Measurements from ENCODE around the gene INSR. TPM values are rescaled to one million over a fixed set of nuclear protein-coding genes. Genes with fewer than 3 reads are reported as not detected.

INSR gene
- total RNA-seq, 1 donor from 2014 or later = 38.6 TPM

- Histone ChIP-seq H3K36me3 (ENCODE audit: control insufficient read depth in 3 of 3, insufficient read depth in 3 of 3, low read length in 3 of 3) (peaks cover 24 to 43% (median 41%) of the 10 kb centered on the region in 3 donors), H3K9me3 (ENCODE audit: control insufficient read depth in 3 of 3, low read length in 3 of 3) (no peaks in the 10 kb centered on the region), H3K27ac (ENCODE audit: low read depth, low read length) (no peak overlapping the region), H3K4me3 (ENCODE audit: low read length in 3 of 3) (no peak overlapping the region), H3K9ac (ENCODE audit: low read depth in 1 of 3, low read length in 3 of 3) (no peak overlapping the region), H3K27me3 (ENCODE audit: control insufficient read depth in 3 of 3, insufficient read depth in 3 of 3, low read length in 3 of 3) (no peaks in the 10 kb centered on the region), H3K4me1 (ENCODE audit: control insufficient read depth in 3 of 3, insufficient read depth in 3 of 3, low read length in 3 of 3) (no peaks in the 10 kb centered on the region)
These were observed 154.1 kb downstream of the INSR start for GRCh38 chr19:7140137-7140536.

- Histone ChIP-seq H3K4me3 (ENCODE audit: low read length in 3 of 3) (no peak overlapping the region), H3K9me3 (ENCODE audit: control insufficient read depth in 3 of 3, low read length in 3 of 3) (no peaks in the 10 kb centered on the region), H3K27me3 (ENCODE audit: control insufficient read depth in 3 of 3, insufficient read depth in 3 of 3, low read length in 3 of 3) (no peaks in the 10 kb centered on the region), H3K27ac (ENCODE audit: low read depth, low read length) (no peak overlapping the region), H3K9ac (ENCODE audit: low read depth in 1 of 3, low read length in 3 of 3) (no peak overlapping the region), H3K36me3 (ENCODE audit: control insufficient read depth in 3 of 3, insufficient read depth in 3 of 3, low read length in 3 of 3) (peaks cover 24 to 43% (median 41%) of the 10 kb centered on the region in 3 donors), H3K4me1 (ENCODE audit: control insufficient read depth in 3 of 3, insufficient read depth in 3 of 3, low read length in 3 of 3) (peaks cover 0 to 5% (median 0%) of the 10 kb centered on the region in 3 donors)
These were observed 155.1 kb downstream of the INSR start for GRCh38 chr19:7139095-7139494.

GRCh38 chr19:7138402-7138801 lies 155.8 kb downstream of the INSR start:
- peaks cover 0 to 5% (median 0%) of the 10 kb centered on the region in 3 donors for H3K4me1 ChIP-seq (ENCODE audit: control insufficient read depth in 3 of 3, insufficient read depth in 3 of 3, low read length in 3 of 3)
- H3K9ac ChIP-seq (ENCODE audit: low read depth in 1 of 3, low read length in 3 of 3) = no peak overlapping the region
- no peaks in the 10 kb centered on the region for H3K9me3 ChIP-seq (ENCODE audit: control insufficient read depth in 3 of 3, low read length in 3 of 3)
- H3K27ac ChIP-seq (ENCODE audit: low read depth, low read length) = no peak overlapping the region
- no peak overlapping the region for H3K4me3 ChIP-seq (ENCODE audit: low read length in 3 of 3)
- peaks cover 24 to 42% (median 41%) of the 10 kb centered on the region in 3 donors for H3K36me3 ChIP-seq (ENCODE audit: control insufficient read depth in 3 of 3, insufficient read depth in 3 of 3, low read length in 3 of 3)
- no peaks in the 10 kb centered on the region for H3K27me3 ChIP-seq (ENCODE audit: control insufficient read depth in 3 of 3, insufficient read depth in 3 of 3, low read length in 3 of 3)

- Histone ChIP-seq H3K36me3 (ENCODE audit: control insufficient read depth in 3 of 3, insufficient read depth in 3 of 3, low read length in 3 of 3) (peaks cover 20 to 36% (median 36%) of the 10 kb centered on the region in 3 donors), H3K27me3 (ENCODE audit: control insufficient read depth in 3 of 3, insufficient read depth in 3 of 3, low read length in 3 of 3) (no peaks in the 10 kb centered on the region), H3K27ac (ENCODE audit: low read depth, low read length) (no peak overlapping the region), H3K9me3 (ENCODE audit: control insufficient read depth in 3 of 3, low read length in 3 of 3) (no peaks in the 10 kb centered on the region), H3K4me3 (ENCODE audit: low read length in 3 of 3) (no peak overlapping the region), H3K9ac (ENCODE audit: low read depth in 1 of 3, low read length in 3 of 3) (no peak overlapping the region), H3K4me1 (ENCODE audit: control insufficient read depth in 3 of 3, insufficient read depth in 3 of 3, low read length in 3 of 3) (peaks cover 0 to 5% (median 0%) of the 10 kb centered on the region in 3 donors)
These were observed 157.1 kb downstream of the INSR start for GRCh38 chr19:7137120-7137519.

- Histone ChIP-seq H3K27me3 (ENCODE audit: control insufficient read depth in 3 of 3, insufficient read depth in 3 of 3, low read length in 3 of 3) (no peaks in the 10 kb centered on the region), H3K27ac (ENCODE audit: low read depth, low read length) (no peak overlapping the region), H3K9ac (ENCODE audit: low read depth in 1 of 3, low read length in 3 of 3) (no peak overlapping the region), H3K4me3 (ENCODE audit: low read length in 3 of 3) (no peak overlapping the region), H3K36me3 (ENCODE audit: control insufficient read depth in 3 of 3, insufficient read depth in 3 of 3, low read length in 3 of 3) (peaks cover 36 to 37% (median 37%) of the 10 kb centered on the region in 3 donors), H3K9me3 (ENCODE audit: control insufficient read depth in 3 of 3, low read length in 3 of 3) (no peaks in the 10 kb centered on the region), H3K4me1 (ENCODE audit: control insufficient read depth in 3 of 3, insufficient read depth in 3 of 3, low read length in 3 of 3) (peaks cover 0 to 5% (median 0%) of the 10 kb centered on the region in 3 donors)
These were observed 162.2 kb downstream of the INSR start for GRCh38 chr19:7132054-7132453.

- Histone ChIP-seq H3K4me1 (ENCODE audit: control insufficient read depth in 3 of 3, insufficient read depth in 3 of 3, low read length in 3 of 3) (peaks cover 0 to 5% (median 0%) of the 10 kb centered on the region in 3 donors), H3K9me3 (ENCODE audit: control insufficient read depth in 3 of 3, low read length in 3 of 3) (peaks cover 11 to 14% (median 12%) of the 10 kb centered on the region in 3 donors), H3K27ac (ENCODE audit: low read depth, low read length) (no peak overlapping the region), H3K36me3 (ENCODE audit: control insufficient read depth in 3 of 3, insufficient read depth in 3 of 3, low read length in 3 of 3) (peaks cover 53 to 57% (median 56%) of the 10 kb centered on the region in 3 donors), H3K9ac (ENCODE audit: low read depth in 1 of 3, low read length in 3 of 3) (no peak overlapping the region), H3K4me3 (ENCODE audit: low read length in 3 of 3) (no peak overlapping the region), H3K27me3 (ENCODE audit: control insufficient read depth in 3 of 3, insufficient read depth in 3 of 3, low read length in 3 of 3) (no peaks in the 10 kb centered on the region)
These were observed 164.2 kb downstream of the INSR start for GRCh38 chr19:7130043-7130442.

- H3K36me3 ChIP-seq (ENCODE audit: control insufficient read depth in 3 of 3, insufficient read depth in 3 of 3, low read length in 3 of 3) = peaks cover 63 to 71% (median 69%) of the 10 kb centered on the region in 3 donors
- H3K9me3 ChIP-seq (ENCODE audit: control insufficient read depth in 3 of 3, low read length in 3 of 3) = peaks cover 11 to 14% (median 12%) of the 10 kb centered on the region in 3 donors
- H3K4me1 ChIP-seq (ENCODE audit: control insufficient read depth in 3 of 3, insufficient read depth in 3 of 3, low read length in 3 of 3) = no peaks in the 10 kb centered on the region
- H3K4me3 ChIP-seq (ENCODE audit: low read length in 3 of 3) = peak overlapping the region in 1 of 3 donors; percentile 14
- H3K27ac ChIP-seq (ENCODE audit: low read depth, low read length) = no peak overlapping the region
- H3K27me3 ChIP-seq (ENCODE audit: control insufficient read depth in 3 of 3, insufficient read depth in 3 of 3, low read length in 3 of 3) = no peaks in the 10 kb centered on the region
- no peak overlapping the region for H3K9ac ChIP-seq (ENCODE audit: low read depth in 1 of 3, low read length in 3 of 3)
These were observed 168.1 kb downstream of the INSR start for GRCh38 chr19:7126132-7126531.

- Histone ChIP-seq H3K27ac (ENCODE audit: low read depth, low read length) (no peak overlapping the region), H3K27me3 (ENCODE audit: control insufficient read depth in 3 of 3, insufficient read depth in 3 of 3, low read length in 3 of 3) (no peaks in the 10 kb centered on the region), H3K9me3 (ENCODE audit: control insufficient read depth in 3 of 3, low read length in 3 of 3) (peaks cover 11 to 14% (median 12%) of the 10 kb centered on the region in 3 donors), H3K4me3 (ENCODE audit: low read length in 3 of 3) (no peak overlapping the region), H3K36me3 (ENCODE audit: control insufficient read depth in 3 of 3, insufficient read depth in 3 of 3, low read length in 3 of 3) (peaks cover 65 to 76% (median 73%) of the 10 kb centered on the region in 3 donors), H3K4me1 (ENCODE audit: control insufficient read depth in 3 of 3, insufficient read depth in 3 of 3, low read length in 3 of 3) (no peaks in the 10 kb centered on the region), H3K9ac (ENCODE audit: low read depth in 1 of 3, low read length in 3 of 3) (no peak overlapping the region)
These were observed 169.0 kb downstream of the INSR start for GRCh38 chr19:7125221-7125620.

GRCh38 chr19:7124782-7125181 lies 169.4 kb downstream of the INSR start:
- Histone ChIP-seq H3K9me3 (ENCODE audit: control insufficient read depth in 3 of 3, low read length in 3 of 3) (peaks cover 11 to 14% (median 12%) of the 10 kb centered on the region in 3 donors), H3K9ac (ENCODE audit: low read depth in 1 of 3, low read length in 3 of 3) (no peak overlapping the region), H3K27ac (ENCODE audit: low read depth, low read length) (no peak overlapping the region), H3K36me3 (ENCODE audit: control insufficient read depth in 3 of 3, insufficient read depth in 3 of 3, low read length in 3 of 3) (peaks cover 65 to 76% (median 72%) of the 10 kb centered on the region in 3 donors), H3K4me3 (ENCODE audit: low read length in 3 of 3) (no peak overlapping the region), H3K4me1 (ENCODE audit: control insufficient read depth in 3 of 3, insufficient read depth in 3 of 3, low read length in 3 of 3) (no peaks in the 10 kb centered on the region), H3K27me3 (ENCODE audit: control insufficient read depth in 3 of 3, insufficient read depth in 3 of 3, low read length in 3 of 3) (no peaks in the 10 kb centered on the region)

GRCh38 chr19:7122701-7123100 lies 171.5 kb downstream of the INSR start:
- Histone ChIP-seq H3K9me3 (ENCODE audit: control insufficient read depth in 3 of 3, low read length in 3 of 3) (peaks cover 11 to 14% (median 12%) of the 10 kb centered on the region in 3 donors), H3K4me3 (ENCODE audit: low read length in 3 of 3) (no peak overlapping the region), H3K9ac (ENCODE audit: low read depth in 1 of 3, low read length in 3 of 3) (no peak overlapping the region), H3K27ac (ENCODE audit: low read depth, low read length) (no peak overlapping the region), H3K36me3 (ENCODE audit: control insufficient read depth in 3 of 3, insufficient read depth in 3 of 3, low read length in 3 of 3) (peaks cover 59 to 70% (median 69%) of the 10 kb centered on the region in 3 donors), H3K4me1 (ENCODE audit: control insufficient read depth in 3 of 3, insufficient read depth in 3 of 3, low read length in 3 of 3) (no peaks in the 10 kb centered on the region), H3K27me3 (ENCODE audit: control insufficient read depth in 3 of 3, insufficient read depth in 3 of 3, low read length in 3 of 3) (no peaks in the 10 kb centered on the region)
